ENCODE results near the gene NHERF2.

The NHERF2 gene

DNA sequence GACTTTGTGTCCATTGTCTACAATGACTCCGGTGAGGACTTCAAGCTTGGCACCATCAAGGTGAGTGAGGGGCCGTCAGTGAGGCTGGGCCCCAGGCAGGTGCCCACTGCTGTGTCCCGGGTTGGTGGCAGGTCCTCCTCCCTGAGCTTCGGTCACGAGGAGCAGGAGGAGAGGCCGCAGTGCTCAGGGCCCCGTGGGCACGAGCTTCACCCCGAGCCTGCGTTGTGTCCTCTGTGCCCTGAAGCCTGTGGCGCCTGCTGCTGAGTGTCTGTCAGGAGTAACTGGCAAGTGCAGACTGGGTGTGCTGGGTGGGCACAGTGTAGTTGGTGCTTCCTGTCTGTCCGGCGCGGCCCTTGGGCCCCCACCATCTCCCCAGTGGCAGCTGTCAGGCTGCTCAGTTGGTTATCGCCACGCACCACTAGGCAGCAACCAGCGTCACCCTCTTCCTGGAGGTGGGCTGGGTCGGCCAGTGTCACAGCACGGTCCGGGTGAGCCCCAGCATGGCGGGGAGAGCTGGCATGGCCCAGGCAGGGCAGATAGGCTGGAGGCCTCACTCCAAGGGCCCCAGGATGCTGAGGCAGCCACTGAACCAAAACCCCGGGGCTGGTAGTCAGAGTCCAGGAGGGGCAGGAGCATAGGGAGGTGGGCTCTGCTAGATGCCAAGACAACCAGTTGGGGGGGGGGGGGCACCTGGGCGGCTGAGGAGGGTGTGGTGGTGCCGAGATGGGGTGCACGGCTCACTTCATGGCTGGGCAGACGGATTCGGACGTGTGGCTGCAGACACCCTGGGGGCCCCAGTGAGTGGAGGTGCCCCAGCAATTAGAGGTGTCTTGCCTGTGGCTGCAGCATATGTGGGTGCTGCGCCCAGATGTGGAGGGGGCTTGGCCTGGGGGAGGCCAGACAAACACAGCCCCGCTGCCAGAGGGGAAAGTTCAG lies 60.4 kb downstream of the NHERF2 start:
- TF ChIP-seq, protein P1, sequence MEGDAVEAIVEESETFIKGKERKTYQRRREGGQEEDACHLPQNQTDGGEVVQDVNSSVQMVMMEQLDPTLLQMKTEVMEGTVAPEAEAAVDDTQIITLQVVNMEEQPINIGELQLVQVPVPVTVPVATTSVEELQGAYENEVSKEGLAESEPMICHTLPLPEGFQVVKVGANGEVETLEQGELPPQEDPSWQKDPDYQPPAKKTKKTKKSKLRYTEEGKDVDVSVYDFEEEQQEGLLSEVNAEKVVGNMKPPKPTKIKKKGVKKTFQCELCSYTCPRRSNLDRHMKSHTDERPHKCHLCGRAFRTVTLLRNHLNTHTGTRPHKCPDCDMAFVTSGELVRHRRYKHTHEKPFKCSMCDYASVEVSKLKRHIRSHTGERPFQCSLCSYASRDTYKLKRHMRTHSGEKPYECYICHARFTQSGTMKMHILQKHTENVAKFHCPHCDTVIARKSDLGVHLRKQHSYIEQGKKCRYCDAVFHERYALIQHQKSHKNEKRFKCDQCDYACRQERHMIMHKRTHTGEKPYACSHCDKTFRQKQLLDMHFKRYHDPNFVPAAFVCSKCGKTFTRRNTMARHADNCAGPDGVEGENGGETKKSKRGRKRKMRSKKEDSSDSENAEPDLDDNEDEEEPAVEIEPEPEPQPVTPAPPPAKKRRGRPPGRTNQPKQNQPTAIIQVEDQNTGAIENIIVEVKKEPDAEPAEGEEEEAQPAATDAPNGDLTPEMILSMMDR (IDR thresholded peaks at IDR 0.05) = no peak
- Mint-ChIP-seq H3K36me3 (ENCODE audit: low read depth) (peaks cover 5% of the 10 kb centered on the region), H3K27ac (no peak overlapping the region), H3K27me3 (ENCODE audit: low read depth, poor library complexity) (no peaks in the 10 kb centered on the region), H3K4me3 (no peak overlapping the region), H3K9me3 (no peaks in the 10 kb centered on the region), H3K4me1 (peaks cover 8% of the 10 kb centered on the region)
- no peak for DNase-seq

- Mint-ChIP-seq H3K27me3 (ENCODE audit: low read depth, poor library complexity) (no peaks in the 10 kb centered on the region), H3K36me3 (ENCODE audit: low read depth) (peaks cover 5% of the 10 kb centered on the region), H3K4me3 (no peak overlapping the region), H3K27ac (no peak overlapping the region), H3K9me3 (no peaks in the 10 kb centered on the region), H3K4me1 (peaks cover 10% of the 10 kb centered on the region)
- DNase-seq = no peak
- TF ChIP-seq, protein P1 (IDR thresholded peaks at IDR 0.05) = no peak
Measured at GRCh38 chr16:2087748-2088631, 61.3 kb downstream of the NHERF2 start.
